ENCODE measurements around the gene BATF.

DNA sequence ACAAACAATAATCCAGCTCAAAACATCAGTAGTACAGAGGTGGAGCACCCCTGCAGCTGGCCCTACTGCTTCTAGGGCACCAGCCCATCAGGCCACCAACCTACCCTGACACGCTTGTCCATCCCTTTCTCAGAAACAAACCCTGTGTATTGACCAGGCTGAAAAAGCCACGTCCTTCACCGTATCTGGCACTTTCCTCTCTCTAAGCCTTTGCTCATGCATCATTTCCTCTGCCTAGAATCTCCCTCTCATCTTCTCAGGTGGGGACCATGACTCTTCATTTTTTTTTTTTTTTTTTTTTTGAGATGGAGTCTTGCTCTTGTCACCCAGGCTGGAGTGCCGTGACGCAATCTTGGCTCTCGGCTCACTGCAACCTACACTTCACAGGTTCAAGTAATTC lies 30.9 kb downstream of the BATF start:
- TF ChIP-seq GATA2 (IDR thresholded peaks at IDR 0.05; ENCODE audit: low read depth, low read length) = no peak
- no peak for TF ChIP-seq GATA3 (IDR thresholded peaks at IDR 0.05; ENCODE audit: low read depth, low read length)
